K562 treated with DMSO at 1 percent for 12 hours (cell line): ENCODE results near the gene LETM1. TPM values are rescaled to one million over a fixed set of nuclear protein-coding genes. Genes with fewer than 3 reads are reported as not detected.

Experiments
- total RNA-seq: library from RNA; unstranded; fragments of 300-600 nt; gene quantifications from 2 replicates; pipeline ENCODE4 v1.2.3, GENCODE V29; 2022; ENCODE audit not compliant: insufficient read depth

Gene LETM1
- 16.2 and 27.9 TPM in 2 replicates for total RNA-seq

GRCh38 chr4:1856071-1856942 lies at the start of gene LETM1:
Gene LETM1, minus strand, starts transcription at chr4:1856156. Its CDS starts 206 bp downstream, at chr4:1855950.

GRCh38 chr4:1870578-1871443 lies 14.9 kb upstream of the LETM1 start, which contains the start of gene NSD2:
Gene NSD2, plus strand, starts transcription at chr4:1871393. Its CDS starts 29,262 bp downstream, at chr4:1900655.

DNA sequence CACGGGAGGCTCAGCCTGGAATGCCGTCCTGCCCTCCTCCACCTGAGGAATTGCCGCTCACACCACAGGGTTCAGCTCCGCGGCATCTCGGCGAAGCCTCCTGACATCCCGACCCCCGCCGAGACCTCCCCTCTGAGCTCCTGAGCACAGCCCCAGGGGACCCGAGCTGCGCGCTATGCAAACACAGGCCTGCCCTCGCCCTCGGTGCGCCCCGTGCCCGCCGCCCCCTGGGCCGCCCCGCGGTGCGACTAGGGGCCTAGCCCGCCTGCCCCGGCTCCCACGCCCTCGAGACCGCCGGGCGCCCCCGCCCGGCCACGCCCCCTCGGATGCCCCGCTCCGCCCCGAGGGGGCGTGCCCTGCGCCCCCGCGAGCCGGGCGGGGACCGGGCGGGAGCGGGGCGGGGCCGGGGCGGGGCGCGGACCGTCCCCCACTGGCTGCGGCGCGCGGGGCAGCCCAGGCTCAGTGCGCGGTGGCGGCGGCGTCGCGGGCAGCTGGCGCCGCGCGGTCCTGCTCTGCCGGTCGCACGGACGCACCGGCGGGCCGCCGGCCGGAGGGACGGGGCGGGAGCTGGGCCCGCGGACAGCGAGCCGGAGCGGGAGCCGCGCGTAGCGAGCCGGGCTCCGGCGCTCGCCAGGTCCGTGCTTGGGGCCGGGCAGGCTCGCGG lies 63.0 kb downstream of the LETM1 start, which contains the start of gene FGFR3:
Gene FGFR3, plus strand, starts transcription at position 462 of the 664 bp plus-strand sequence. CDS start 642 bp downstream, outside the sequence.

Other genes with a start within 250 kb of the LETM1 start
- gene FAM53A, start 171.8 kb downstream of the LETM1 start, total RNA-seq = 1.1 and 1.4 TPM in 2 replicates
- 80.5 and 137 TPM in 2 replicates for gene SLBP, start 143.8 kb downstream of the LETM1 start, total RNA-seq
- gene TMEM129, start 134.8 kb downstream of the LETM1 start, total RNA-seq = 38.7 and 50.1 TPM in 2 replicates
- gene TACC3, start 134.6 kb downstream of the LETM1 start, total RNA-seq = 91.2 and 115 TPM in 2 replicates
- gene FGFR3, start 62.9 kb downstream of the LETM1 start, total RNA-seq = 5.9 and 13.7 TPM in 2 replicates
- gene NSD2, start 15.2 kb upstream of the LETM1 start, total RNA-seq = 22.8 and 69.6 TPM in 2 replicates
- 42.5 and 55.0 TPM in 2 replicates for gene NELFA, start 152.8 kb upstream of the LETM1 start, total RNA-seq
- gene NAT8L, start 203.2 kb upstream of the LETM1 start, total RNA-seq = 1.8 and 3.3 TPM in 2 replicates